ENCODE results near the gene LONP2.

The LONP2 gene

GRCh38 chr16:48244080-48244862, at the start of gene LONP2:
Gene LONP2 (plus strand): TSS chr16:48244300. CDS start chr16:48244389, 89 bp downstream.
- DNase-seq = peak; percentile 89 to 92

- no peak for DNase-seq
Observed at GRCh38 chr16:48194828-48195556, 49.1 kb upstream of the LONP2 start.

- DNase-seq = no peak
Observed at GRCh38 chr16:48197294-48197693, 46.8 kb upstream of the LONP2 start.

GRCh38 chr16:48201515-48202201, 42.4 kb upstream of the LONP2 start:
- no peak for DNase-seq

- DNase-seq = no peak
Observed at GRCh38 chr16:48203974-48204824, 39.9 kb upstream of the LONP2 start.

- no peak for DNase-seq
Observed at GRCh38 chr16:48204825-48205151, 39.3 kb upstream of the LONP2 start.

GRCh38 chr16:48206594-48207242, 37.4 kb upstream of the LONP2 start:
- no peak for DNase-seq

- DNase-seq = no peak
Observed at GRCh38 chr16:48210747-48211146, 33.4 kb upstream of the LONP2 start.

GRCh38 chr16:48212033-48212432, 32.1 kb upstream of the LONP2 start:
- DNase-seq = no peak

- no peak for DNase-seq
Observed at GRCh38 chr16:48215738-48216137, 28.4 kb upstream of the LONP2 start.

GRCh38 chr16:48217708-48218107, 26.4 kb upstream of the LONP2 start:
- DNase-seq = no peak

- DNase-seq = no peak
Observed at GRCh38 chr16:48218473-48218872, 25.6 kb upstream of the LONP2 start.

GRCh38 chr16:48220891-48221290, 23.2 kb upstream of the LONP2 start:
- no peak for DNase-seq

GRCh38 chr16:48223490-48223889, 20.6 kb upstream of the LONP2 start:
- DNase-seq = no peak

- DNase-seq = no peak
Observed at GRCh38 chr16:48225456-48225855, 18.6 kb upstream of the LONP2 start.

GRCh38 chr16:48231727-48232492, 12.2 kb upstream of the LONP2 start:
- peak; percentile 5 to 12 for DNase-seq

- DNase-seq = no peak
Observed at GRCh38 chr16:48232493-48233040, 11.5 kb upstream of the LONP2 start.

- no peak for DNase-seq
Observed at GRCh38 chr16:48234630-48235029, 9.5 kb upstream of the LONP2 start.

- DNase-seq = no peak
Observed at GRCh38 chr16:48235058-48235555, 9.0 kb upstream of the LONP2 start.

- DNase-seq = no peak
Observed at GRCh38 chr16:48235556-48236136, 8.5 kb upstream of the LONP2 start.

GRCh38 chr16:48236286-48236685, 7.8 kb upstream of the LONP2 start:
- no peak for DNase-seq
